ENCODE data around the gene WNK2.

WNK2 gene

DNA sequence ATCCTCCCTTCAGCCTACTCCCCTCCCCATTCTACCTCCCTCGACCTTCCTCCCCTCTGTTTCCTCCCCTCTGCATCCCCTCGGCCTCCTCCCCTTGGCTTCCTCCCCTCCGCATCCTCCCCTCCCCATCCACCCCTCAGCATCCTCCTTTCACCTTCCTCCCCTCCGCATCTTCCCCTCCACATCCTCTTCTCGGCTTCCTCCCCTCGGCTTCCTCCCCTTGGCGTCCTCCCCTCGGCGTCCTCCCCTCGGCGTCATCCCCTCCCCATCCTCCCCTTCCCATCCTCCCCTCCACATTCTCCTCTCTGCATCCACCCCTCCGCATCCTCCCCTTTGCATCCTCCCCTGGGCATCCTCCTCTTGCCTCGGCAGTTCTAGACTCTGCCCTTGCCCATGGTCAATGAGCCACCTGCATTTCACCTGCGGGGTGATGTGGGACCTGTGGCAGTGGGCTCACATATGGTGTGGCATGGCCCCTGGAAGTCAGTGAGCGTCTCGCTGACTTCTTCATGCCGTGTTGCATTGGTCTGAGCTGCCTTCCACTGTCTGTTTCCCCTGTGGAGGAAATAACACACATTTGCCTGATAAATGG lies 113.0 kb downstream of the WNK2 start:
- no peak for DNase-seq

GRCh38 chr9:93297659-93298497 lies 113.9 kb downstream of the WNK2 start:
- no peak for DNase-seq

- no peak for DNase-seq
These were observed 114.8 kb downstream of the WNK2 start for GRCh38 chr9:93298498-93299417.

DNA sequence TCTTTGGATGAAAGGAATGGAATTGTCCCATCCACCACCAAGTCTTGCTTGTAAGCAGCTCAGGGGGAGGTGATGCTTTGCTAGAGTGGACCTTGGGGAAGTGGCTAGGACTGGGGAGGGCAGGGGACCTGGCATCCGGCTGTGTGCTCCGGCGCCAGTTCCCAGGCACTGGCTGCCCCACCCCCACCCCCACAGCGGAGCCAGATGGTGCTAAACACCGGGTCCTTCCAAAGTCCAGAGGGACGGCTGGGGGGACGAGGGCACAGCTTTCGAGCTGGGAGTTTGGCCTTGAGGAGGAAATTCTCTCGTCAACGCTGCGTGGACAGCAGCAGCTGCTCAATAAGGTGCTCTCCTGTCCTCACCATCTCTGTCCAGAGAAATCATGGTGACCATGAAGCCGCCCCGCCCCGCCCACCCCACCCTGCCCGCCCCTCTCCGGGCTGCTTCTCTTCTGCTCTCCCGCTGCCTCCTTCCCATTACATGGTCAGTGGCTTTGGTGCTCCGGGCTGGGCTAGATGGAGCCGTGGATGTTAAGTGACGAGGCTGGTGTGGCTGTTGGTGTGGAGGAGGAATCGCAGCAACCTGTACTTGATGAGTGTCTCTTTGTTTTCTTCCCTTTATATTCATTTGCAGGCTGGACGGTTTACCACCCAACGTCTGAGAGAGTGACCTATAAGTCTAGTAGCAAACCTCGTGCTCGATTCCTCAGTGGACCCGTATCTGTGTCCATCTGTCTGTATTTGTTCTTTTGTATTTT lies 115.7 kb downstream of the WNK2 start:
- DNase-seq = no peak

GRCh38 chr9:93300175-93300572 lies 116.2 kb downstream of the WNK2 start:
- no peak for DNase-seq

GRCh38 chr9:93300585-93301081 lies 116.7 kb downstream of the WNK2 start:
- DNase-seq = no peak

DNA sequence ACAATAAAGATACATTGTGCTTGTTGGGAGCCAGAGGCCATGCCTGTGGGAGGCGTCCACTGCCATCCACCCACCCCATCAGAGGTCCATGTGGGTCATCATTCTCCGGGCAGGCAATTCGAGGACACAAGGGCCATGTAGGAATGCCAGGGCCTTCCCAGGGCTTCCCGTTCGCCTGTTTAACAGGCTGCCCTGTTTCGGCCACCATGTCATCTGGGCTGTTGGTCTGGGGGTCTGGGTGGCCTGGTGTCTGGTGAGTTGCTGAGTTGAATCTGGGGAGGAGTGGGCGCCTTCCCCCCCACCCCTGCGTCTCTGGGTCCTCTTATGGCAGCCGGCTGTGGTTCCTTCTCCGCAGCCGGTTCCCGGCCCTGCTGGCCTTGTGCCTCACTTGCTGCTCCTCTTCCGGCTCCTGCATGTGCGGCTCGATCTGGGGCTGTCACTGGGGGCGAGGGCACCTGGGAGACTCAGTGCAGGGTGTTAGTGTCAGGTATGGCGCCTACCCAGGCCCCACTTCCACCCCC lies 117.4 kb downstream of the WNK2 start:
- no peak for DNase-seq

DNA sequence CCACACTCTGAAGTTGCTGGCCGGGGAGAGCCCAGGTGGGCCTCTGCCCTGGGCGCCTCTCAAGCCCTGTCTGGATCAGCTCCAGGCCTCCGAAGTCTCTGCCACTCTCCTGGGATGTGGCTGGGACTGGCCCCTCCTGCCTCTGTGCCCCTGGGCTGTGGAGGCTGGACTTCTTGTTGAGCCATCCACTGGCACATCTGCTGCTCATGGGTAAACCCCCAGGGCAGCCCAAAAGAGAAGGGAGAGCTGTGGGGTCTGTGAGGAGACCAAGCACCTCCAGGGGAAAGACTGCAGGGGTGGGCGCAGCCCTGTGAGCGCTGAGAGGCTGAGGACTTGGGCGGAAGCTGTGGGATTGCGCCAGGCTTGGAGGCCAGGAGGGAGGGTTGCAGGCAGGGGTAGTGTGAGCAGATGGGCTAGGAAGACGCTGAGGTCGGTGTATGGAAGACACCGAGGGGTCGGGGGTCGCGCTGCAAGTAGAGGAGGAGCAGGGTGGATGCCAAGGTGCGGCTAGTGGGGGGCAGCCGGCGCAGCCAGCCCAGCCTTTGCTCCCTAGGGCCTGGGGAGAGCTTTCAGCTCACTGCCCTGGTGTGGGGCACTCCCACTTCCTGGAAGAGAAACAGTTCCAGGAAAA lies 118.1 kb downstream of the WNK2 start:
- DNase-seq = peak in 1 of 4 experiments; percentile 24

DNA sequence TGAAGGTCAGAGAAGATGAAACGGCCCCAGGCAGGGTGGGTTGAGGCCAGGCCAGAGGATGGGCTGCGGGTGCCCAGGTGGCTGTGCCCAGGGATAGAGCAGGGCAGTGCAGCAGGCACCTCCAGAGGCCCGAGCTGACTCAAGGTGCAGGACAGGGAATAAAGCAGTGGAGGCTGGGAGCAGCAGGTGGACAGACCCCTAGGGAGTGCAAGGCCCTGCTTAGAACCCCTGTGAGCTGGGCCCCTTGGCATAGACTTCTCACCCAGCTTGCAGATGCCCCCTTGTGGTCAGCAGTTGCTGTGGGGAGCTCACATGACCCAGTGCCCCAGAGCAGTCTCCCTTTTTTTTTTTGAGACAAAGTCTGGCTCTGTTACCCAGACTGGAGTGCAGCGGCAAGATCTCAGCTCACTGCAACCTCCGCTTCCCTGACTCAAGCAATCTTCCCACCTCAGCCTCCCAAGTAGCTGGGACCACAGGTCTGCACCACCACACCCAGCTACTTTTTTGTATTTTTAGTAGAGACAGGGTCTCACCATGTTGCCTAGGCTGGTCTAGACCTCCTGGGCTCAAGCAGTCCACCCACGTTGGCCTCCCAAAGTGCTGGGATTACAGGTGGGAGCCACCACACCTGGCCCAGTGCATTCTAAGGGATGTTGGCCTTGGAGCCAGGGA lies 118.8 kb downstream of the WNK2 start:
- peak; percentile 78 to 91 (median 86) for DNase-seq

DNA sequence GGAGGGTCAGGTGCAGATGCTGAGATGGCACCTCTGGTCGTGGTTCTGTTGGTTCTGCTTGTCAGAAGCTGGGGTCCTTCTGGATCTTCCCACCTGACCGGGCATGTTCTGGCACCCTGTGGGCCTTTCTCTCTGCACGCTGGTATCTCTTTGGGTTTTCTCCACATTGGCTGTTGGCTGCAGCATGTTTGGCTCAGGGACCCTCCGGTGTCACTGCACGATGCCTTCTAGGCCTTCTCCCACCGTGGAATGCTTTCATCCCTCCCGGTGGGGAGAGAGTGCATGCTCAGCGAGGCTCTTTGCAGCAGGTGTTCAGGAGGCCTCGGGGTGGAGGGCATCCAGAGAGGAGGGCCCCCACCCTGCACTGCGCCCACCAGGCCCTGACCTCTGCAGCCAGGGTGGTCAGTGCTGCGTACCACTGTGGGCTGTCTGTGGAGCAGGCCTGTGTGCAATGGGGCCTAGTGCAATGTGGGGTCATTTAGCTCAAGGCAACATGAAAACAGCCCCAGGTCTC lies 119.4 kb downstream of the WNK2 start:
- no peak for DNase-seq

GRCh38 chr9:93303806-93304573 lies 120.1 kb downstream of the WNK2 start:
- no peak for DNase-seq

DNA sequence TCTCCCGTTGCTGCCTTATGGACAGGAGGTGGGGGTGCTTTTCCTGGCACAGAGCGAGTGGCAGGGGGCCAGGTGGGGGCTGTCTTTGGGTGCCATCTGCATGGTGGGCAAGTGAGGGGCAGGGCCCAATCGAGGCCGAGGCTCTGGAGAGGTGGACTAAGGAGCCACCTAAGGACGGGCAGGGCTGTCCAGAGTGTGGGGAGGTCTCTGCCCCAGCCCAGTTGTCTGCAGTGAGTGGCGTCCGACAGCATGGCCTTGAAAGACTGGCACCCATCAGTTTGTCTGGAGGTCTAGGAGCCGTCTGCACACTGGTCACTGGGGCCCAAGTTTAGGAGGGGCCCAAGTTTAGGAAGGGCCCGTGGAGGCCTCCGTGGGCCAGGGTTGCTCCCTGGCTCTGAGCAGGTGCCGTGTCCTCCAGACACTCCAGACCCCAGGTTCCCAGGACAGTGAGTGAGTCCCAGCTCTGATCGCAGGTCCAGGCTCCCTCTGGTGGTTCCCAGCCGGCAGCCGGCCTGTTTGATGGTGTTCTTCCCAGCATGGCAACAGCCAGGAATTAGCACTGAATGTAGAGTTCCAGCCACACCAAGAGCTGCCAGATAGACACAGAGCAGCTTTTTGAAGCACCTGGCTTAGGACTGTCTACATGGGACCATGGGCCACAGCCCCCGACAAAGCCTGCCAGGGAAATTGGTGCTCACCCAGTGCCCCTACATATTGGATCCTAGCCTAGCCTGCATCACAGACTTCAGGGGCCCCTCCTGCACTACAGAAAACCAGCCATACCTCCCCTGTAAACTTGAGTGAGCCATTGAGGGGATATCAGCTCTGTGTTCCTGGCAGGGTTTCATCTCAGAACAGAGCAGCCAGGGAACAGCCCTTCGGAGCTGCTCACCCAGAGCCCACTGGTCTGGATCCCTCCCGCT lies 120.9 kb downstream of the WNK2 start:
- DNase-seq = peak; percentile 41 to 69 (median 50)

DNA sequence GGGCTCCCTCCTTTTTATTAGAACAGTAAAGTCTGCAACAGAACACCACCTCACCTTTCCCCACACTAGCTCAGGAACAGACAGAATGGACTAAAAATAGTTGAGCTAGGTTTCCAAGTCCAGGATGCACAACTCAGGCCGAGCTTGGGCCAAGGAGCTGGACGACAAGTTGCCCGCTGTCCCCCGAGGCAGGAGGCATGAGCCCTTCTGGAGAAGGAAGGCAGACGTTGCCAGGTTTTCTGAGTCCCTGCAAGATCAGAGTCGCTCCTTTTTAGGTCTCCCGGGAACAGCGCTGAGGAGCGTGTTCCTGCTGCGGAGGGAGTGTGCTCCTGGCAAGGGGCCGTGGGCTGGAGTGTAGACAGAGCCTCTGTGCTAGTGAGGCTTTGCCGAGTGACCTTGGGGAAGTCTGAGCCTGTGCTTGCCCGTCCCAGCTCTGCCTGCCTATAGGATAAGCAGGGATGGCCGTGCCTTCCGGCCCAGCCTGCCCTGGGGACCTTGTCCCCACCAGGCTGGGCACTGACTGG lies 121.6 kb downstream of the WNK2 start:
- DNase-seq = no peak

GRCh38 chr9:93306081-93306480 lies 122.1 kb downstream of the WNK2 start:
- DNase-seq = no peak

- no peak for DNase-seq
These were observed 122.7 kb downstream of the WNK2 start for GRCh38 chr9:93306579-93307091.

DNA sequence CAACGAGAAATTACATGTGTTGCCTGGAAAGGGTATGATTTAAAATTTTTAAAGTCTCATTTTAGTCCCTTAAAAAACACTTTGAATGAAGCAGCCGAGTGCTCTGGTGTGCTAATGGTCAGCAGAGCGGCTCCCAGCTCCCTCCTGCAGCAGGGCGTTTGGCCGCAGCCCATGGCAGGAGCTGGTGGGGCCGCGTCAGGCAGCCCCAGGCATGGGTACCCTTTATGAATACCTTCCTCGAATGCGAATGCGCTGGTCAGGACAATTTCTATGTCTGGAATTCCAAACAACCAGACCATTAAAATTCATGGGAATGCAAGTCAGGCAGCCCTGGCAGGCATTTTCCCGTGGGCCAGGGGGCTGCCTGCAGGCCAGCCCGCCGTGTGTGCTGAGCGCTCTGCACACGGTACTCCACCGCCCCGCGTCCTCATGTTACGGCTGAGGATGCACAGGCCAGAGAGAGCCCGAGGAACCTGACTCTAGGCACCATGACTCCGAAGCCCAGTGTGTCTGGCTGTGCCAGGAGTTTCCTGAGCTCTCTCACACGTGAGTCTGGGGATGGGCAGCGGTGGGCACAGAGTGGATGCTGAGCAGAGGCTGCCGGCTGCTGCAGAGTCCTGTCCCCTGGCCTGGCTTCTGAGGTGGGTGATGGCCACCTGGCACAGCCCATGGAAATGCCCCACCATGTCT lies 123.7 kb downstream of the WNK2 start:
- DNase-seq = no peak

- no peak for DNase-seq
These were observed 124.2 kb downstream of the WNK2 start for GRCh38 chr9:93308158-93308602.

Measured in suppressor macrophage (primary cell).